Activated naive CD8-positive, alpha-beta T cell treated with anti-CD3 and anti-CD28 coated beads, Interleukin-2, amount 50 U/mL, for 24 hours (primary cell): ENCODE data around the gene PRR7.
A peak's percentile ranks its signal among the peaks of the same experiment; 100 is the strongest.
"Not testable (repeated sequence)": the region's sequence is repeated elsewhere in the genome, so short reads cannot be mapped to it uniquely, and the experiment has no call there.

ENCODE experiments used
- ATAC-seq: fragments of 150-1000 bp; cut with Tn5 transposase; one replicate; pipeline ENCODE4 v1.10.0; 2021
- DNase-seq: peaks from one replicate; pipeline ENCODE4 v3.0.0; 2021
- H3K27ac Mint-ChIP-seq: one replicate; pipeline ENCODE4 v1.8.0; 2021; ENCODE audit warnings: mild to moderate bottlenecking, mixed read lengths
- H3K27me3 Mint-ChIP-seq: one replicate; pipeline ENCODE4 v1.8.0; 2021; ENCODE audit warnings: mixed read lengths
- H3K36me3 Mint-ChIP-seq: one replicate; pipeline ENCODE4 v1.8.0; 2021; ENCODE audit warnings: low read depth, mixed read lengths
- H3K4me1 Mint-ChIP-seq: one replicate; pipeline ENCODE4 v1.8.0; 2021; ENCODE audit warnings: mixed read lengths
- H3K4me3 Mint-ChIP-seq: one replicate; pipeline ENCODE4 v1.8.0; 2021; ENCODE audit warnings: mild to moderate bottlenecking, moderate library complexity, mixed read lengths
- H3K9me3 Mint-ChIP-seq: one replicate; pipeline ENCODE4 v1.8.0; 2021; ENCODE audit warnings: mixed read lengths

Gene PRR7

GRCh38 chr5:177484902-177485549 is 38.4 kb downstream of the PRR7 start:
- peak overlapping the region; percentile 11 for H3K27ac Mint-ChIP-seq
- no peaks in the 10 kb centered on the region for H3K27me3 Mint-ChIP-seq
- no peaks in the 10 kb centered on the region for H3K9me3 Mint-ChIP-seq
- peaks cover 13% of the 10 kb centered on the region for H3K36me3 Mint-ChIP-seq
- no peak overlapping the region for H3K4me3 Mint-ChIP-seq
- no peak for DNase-seq
- H3K4me1 Mint-ChIP-seq, result peaks cover 4% of the 10 kb centered on the region
- ATAC-seq, result no peak

- not testable (repeated sequence) for H3K4me1 Mint-ChIP-seq, H3K27me3 Mint-ChIP-seq, H3K9me3 Mint-ChIP-seq, DNase-seq, ATAC-seq, H3K27ac Mint-ChIP-seq, H3K4me3 Mint-ChIP-seq
- H3K36me3 Mint-ChIP-seq, result peaks cover 14% of the 10 kb centered on the region
Observed at GRCh38 chr5:177485753-177486152, 39.1 kb downstream of the PRR7 start.

DNA sequence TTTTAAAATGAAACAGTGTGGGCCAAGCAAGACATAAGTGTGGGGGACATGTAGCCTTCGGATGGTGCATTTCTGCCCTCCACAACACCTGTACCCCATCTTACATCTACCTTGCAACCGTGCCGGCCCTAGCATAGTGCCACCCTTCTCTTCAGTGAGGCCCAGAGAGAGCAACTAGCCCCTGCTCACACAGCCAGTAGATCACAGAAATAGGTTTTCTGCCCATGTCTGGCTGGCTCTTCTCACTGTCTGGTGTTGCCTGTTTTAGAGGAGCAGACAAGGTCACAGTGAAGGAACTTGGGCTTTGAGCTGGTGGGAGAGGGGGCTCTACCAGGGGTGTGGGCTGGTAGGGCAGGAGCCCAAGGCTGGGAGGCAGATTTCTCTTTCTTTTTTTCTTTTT is 39.6 kb downstream of the PRR7 start:
- no peaks in the 10 kb centered on the region for H3K27me3 Mint-ChIP-seq
- no peak for ATAC-seq
- no peak for DNase-seq
- no peak overlapping the region for H3K4me3 Mint-ChIP-seq
- H3K4me1 Mint-ChIP-seq, result peaks cover 1% of the 10 kb centered on the region
- H3K27ac Mint-ChIP-seq, result no peak overlapping the region
- peaks cover 14% of the 10 kb centered on the region for H3K36me3 Mint-ChIP-seq
- H3K9me3 Mint-ChIP-seq, result no peaks in the 10 kb centered on the region

DNA sequence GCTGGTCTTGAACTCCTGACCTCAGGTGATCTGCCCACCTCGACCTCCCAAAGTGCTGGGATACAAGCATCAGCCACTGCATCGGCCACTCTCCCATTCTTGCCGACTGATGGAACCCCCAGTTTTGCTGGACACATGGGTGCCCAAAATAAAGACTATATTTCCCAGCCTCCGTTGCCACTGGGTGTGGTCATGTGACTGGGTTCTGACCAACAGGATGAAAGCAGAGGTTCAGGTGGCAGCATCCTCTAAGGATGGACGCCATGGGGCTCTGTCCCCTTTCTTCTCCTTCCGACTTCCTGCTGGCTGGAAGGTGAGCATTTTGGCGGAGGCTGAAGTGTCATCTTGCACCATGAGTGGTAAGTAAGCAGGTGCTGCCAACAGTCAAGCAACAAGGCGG is 40.5 kb downstream of the PRR7 start:
- DNase-seq (no peak), ATAC-seq (no peak)
- peaks cover 1% of the 10 kb centered on the region for H3K4me1 Mint-ChIP-seq
- no peak overlapping the region for H3K27ac Mint-ChIP-seq
- no peaks in the 10 kb centered on the region for H3K27me3 Mint-ChIP-seq
- H3K9me3 Mint-ChIP-seq, result no peaks in the 10 kb centered on the region
- H3K36me3 Mint-ChIP-seq, result peaks cover 14% of the 10 kb centered on the region
- H3K4me3 Mint-ChIP-seq, result no peak overlapping the region

DNA sequence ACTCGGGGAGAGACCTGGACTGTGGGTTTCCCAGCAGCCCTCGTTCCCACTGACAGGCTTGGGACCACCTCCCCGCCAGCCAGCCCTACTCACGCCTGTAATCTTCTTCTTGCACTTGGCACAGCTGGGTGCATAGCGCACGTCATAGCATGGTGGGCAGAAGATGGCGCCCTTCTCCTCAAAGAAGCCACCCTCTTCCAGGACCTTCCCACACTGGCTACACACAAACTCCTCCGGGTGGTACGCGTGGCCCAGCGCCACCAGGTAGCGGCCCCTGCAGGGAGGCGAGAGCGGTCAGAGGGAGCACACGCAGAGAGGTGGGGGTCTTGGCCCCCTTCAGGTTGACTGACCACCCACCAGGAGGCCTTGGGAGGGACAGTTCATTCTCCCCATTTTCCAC is 41.4 kb downstream of the PRR7 start:
- ATAC-seq (no peak), DNase-seq (no peak)
- peaks cover 1% of the 10 kb centered on the region for H3K4me1 Mint-ChIP-seq
- no peaks in the 10 kb centered on the region for H3K27me3 Mint-ChIP-seq
- no peak overlapping the region for H3K4me3 Mint-ChIP-seq
- peaks cover 18% of the 10 kb centered on the region for H3K36me3 Mint-ChIP-seq
- no peak overlapping the region for H3K27ac Mint-ChIP-seq
- no peaks in the 10 kb centered on the region for H3K9me3 Mint-ChIP-seq

- Mint-ChIP-seq H3K4me3 (no peak overlapping the region), H3K27ac (no peak overlapping the region), H3K4me1 (peaks cover 9% of the 10 kb centered on the region), H3K36me3 (peaks cover 21% of the 10 kb centered on the region), H3K27me3 (no peaks in the 10 kb centered on the region), H3K9me3 (no peaks in the 10 kb centered on the region)
- ATAC-seq (no peak), DNase-seq (no peak)
Observed at GRCh38 chr5:177489119-177489716, 42.6 kb downstream of the PRR7 start.

- no peak overlapping the region for H3K4me3 Mint-ChIP-seq
- H3K4me1 Mint-ChIP-seq, result peaks cover 22% of the 10 kb centered on the region
- no peak overlapping the region for H3K27ac Mint-ChIP-seq
- DNase-seq (no peak), ATAC-seq (no peak)
- H3K9me3 Mint-ChIP-seq, result no peaks in the 10 kb centered on the region
- H3K36me3 Mint-ChIP-seq, result peaks cover 18% of the 10 kb centered on the region
- no peaks in the 10 kb centered on the region for H3K27me3 Mint-ChIP-seq
Observed at GRCh38 chr5:177490311-177490991, 43.8 kb downstream of the PRR7 start.

DNA sequence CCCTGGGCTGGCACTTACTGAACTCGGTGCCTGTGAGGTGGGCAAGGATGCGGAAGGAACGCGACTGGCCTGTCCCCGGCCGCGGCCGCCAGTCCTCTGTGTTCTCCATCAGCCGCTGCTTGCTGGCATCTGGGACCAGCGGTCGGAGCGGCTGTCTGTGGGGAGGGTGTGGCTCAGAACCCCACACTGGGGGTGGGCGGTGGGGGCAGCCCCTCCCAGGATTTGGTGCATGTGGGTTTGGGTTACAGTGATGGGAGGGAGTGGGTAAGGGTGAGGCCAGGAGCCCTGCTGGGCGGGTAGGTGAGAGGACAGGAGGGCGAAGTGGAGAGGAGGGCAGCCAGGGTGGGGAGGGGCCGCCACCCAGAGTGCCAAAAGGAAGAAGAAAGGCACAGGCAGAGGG is 44.4 kb downstream of the PRR7 start:
- Mint-ChIP-seq H3K27ac (no peak overlapping the region), H3K4me1 (peaks cover 27% of the 10 kb centered on the region), H3K4me3 (no peak overlapping the region), H3K36me3 (peaks cover 18% of the 10 kb centered on the region), H3K27me3 (no peaks in the 10 kb centered on the region), H3K9me3 (no peaks in the 10 kb centered on the region)
- ATAC-seq (no peak), DNase-seq (no peak)

GRCh38 chr5:177491429-177491945 is 44.9 kb downstream of the PRR7 start:
- peaks cover 16% of the 10 kb centered on the region for H3K36me3 Mint-ChIP-seq
- DNase-seq, result peak; percentile 64
- H3K27me3 Mint-ChIP-seq, result no peaks in the 10 kb centered on the region
- peak; percentile 6 for ATAC-seq
- H3K4me3 Mint-ChIP-seq, result no peak overlapping the region
- no peak overlapping the region for H3K27ac Mint-ChIP-seq
- H3K9me3 Mint-ChIP-seq, result no peaks in the 10 kb centered on the region
- peaks cover 31% of the 10 kb centered on the region for H3K4me1 Mint-ChIP-seq

- H3K27me3 Mint-ChIP-seq, result no peaks in the 10 kb centered on the region
- H3K4me1 Mint-ChIP-seq, result peaks cover 31% of the 10 kb centered on the region
- no peaks in the 10 kb centered on the region for H3K9me3 Mint-ChIP-seq
- DNase-seq (no peak), ATAC-seq (no peak)
- H3K4me3 Mint-ChIP-seq, result no peak overlapping the region
- H3K27ac Mint-ChIP-seq, result no peak overlapping the region
- peaks cover 14% of the 10 kb centered on the region for H3K36me3 Mint-ChIP-seq
Observed at GRCh38 chr5:177491983-177492746, 45.6 kb downstream of the PRR7 start.

GRCh38 chr5:177492841-177493240 is 46.2 kb downstream of the PRR7 start:
- H3K27me3 Mint-ChIP-seq, result no peaks in the 10 kb centered on the region
- H3K36me3 Mint-ChIP-seq, result peaks cover 12% of the 10 kb centered on the region
- H3K27ac Mint-ChIP-seq, result no peak overlapping the region
- no peaks in the 10 kb centered on the region for H3K9me3 Mint-ChIP-seq
- peaks cover 33% of the 10 kb centered on the region for H3K4me1 Mint-ChIP-seq
- ATAC-seq, result no peak
- no peak for DNase-seq
- H3K4me3 Mint-ChIP-seq, result no peak overlapping the region

- Mint-ChIP-seq H3K36me3 (peaks cover 10% of the 10 kb centered on the region), H3K9me3 (no peaks in the 10 kb centered on the region), H3K4me3 (peak overlapping the region; percentile 34), H3K27me3 (peaks cover 7% of the 10 kb centered on the region), H3K27ac (peak overlapping the region; percentile 82), H3K4me1 (peaks cover 41% of the 10 kb centered on the region)
- ATAC-seq (no peak), DNase-seq (no peak)
Observed at GRCh38 chr5:177493795-177494345, 47.3 kb downstream of the PRR7 start.

- Mint-ChIP-seq H3K27me3 (peaks cover 12% of the 10 kb centered on the region), H3K27ac (peak overlapping the region; percentile 82), H3K9me3 (no peaks in the 10 kb centered on the region), H3K4me1 (peaks cover 42% of the 10 kb centered on the region), H3K36me3 (peaks cover 10% of the 10 kb centered on the region), H3K4me3 (peak overlapping the region; percentile 45)
- ATAC-seq, result peak; percentile 71
- peak; percentile 59 for DNase-seq
Observed at GRCh38 chr5:177494346-177495195, 48.0 kb downstream of the PRR7 start.
